Activated T-cell treated with anti-CD3 and anti-CD28 coated beads, Interleukin-2, amount 50 U/mL, for 24 hours (primary cell): Measurements from ENCODE around the gene KIF18B.

ENCODE experiments used
- DNase-seq: peaks from one replicate; pipeline ENCODE4 v3.0.0-alpha.2; 2020
- H3K27ac Mint-ChIP-seq: 2 replicates; pipeline ENCODE4 v1.8.0; 2020; ENCODE audit warnings: mild to moderate bottlenecking, mixed read lengths
- H3K27me3 Mint-ChIP-seq: 2 replicates; pipeline ENCODE4 v1.8.0; 2020; ENCODE audit warnings: mixed read lengths
- H3K36me3 Mint-ChIP-seq: 2 replicates; pipeline ENCODE4 v1.8.0; 2020; ENCODE audit warnings: low read depth, mixed read lengths
- H3K4me1 Mint-ChIP-seq: 2 replicates; pipeline ENCODE4 v1.8.0; 2020; ENCODE audit warnings: low read depth, mixed read lengths
- H3K4me3 Mint-ChIP-seq: 2 replicates; pipeline ENCODE4 v1.8.0; 2020; ENCODE audit warnings: mild to moderate bottlenecking, moderate library complexity, mixed read lengths
- H3K9me3 Mint-ChIP-seq: 2 replicates; pipeline ENCODE4 v1.8.0; 2020; ENCODE audit warnings: mixed read lengths

KIF18B gene

GRCh38 chr17:44902135-44902760 is 45.3 kb downstream of the KIF18B start:
- H3K27ac Mint-ChIP-seq: no peak overlapping the region
- DNase-seq: no peak

GRCh38 chr17:44901411-44901921 is 46.1 kb downstream of the KIF18B start:
- Mint-ChIP-seq H3K9me3 (no peaks in the 10 kb centered on the region), H3K4me3 (no peak overlapping the region), H3K27ac (no peak overlapping the region), H3K36me3 (peaks cover 18% of the 10 kb centered on the region), H3K4me1 (peaks cover 20% of the 10 kb centered on the region), H3K27me3 (peaks cover 5% of the 10 kb centered on the region)
- DNase-seq: no peak

More at GRCh38 chr17:44902135-44902760, 45.3 kb downstream of the KIF18B start:
- H3K4me1 Mint-ChIP-seq: peaks cover 17% of the 10 kb centered on the region
- H3K36me3 Mint-ChIP-seq: peaks cover 15% of the 10 kb centered on the region
- no peaks in the 10 kb centered on the region for H3K9me3 Mint-ChIP-seq
- no peak overlapping the region for H3K4me3 Mint-ChIP-seq
- peaks cover 5% of the 10 kb centered on the region for H3K27me3 Mint-ChIP-seq

- H3K4me3 Mint-ChIP-seq: no peak overlapping the region
- DNase-seq: no peak
Observed at GRCh38 chr17:44900894-44901293, 46.7 kb downstream of the KIF18B start.

GRCh38 chr17:44899074-44899782 is 48.3 kb downstream of the KIF18B start, which contains the start of gene EFTUD2:
EFTUD2 (minus strand) TSS chr17:44899445; CDS start chr17:44894521, 4,924 bp downstream.
- peaks cover 38% of the 10 kb centered on the region for H3K36me3 Mint-ChIP-seq
- peak within 1 kb of the TSS; percentile 100 for H3K27ac Mint-ChIP-seq
- H3K4me1 Mint-ChIP-seq: peaks cover 33% of the 10 kb centered on the region
- H3K27me3 Mint-ChIP-seq: no peaks in the 10 kb centered on the region
- DNase-seq: peak; percentile 98
- no peaks in the 10 kb centered on the region for H3K9me3 Mint-ChIP-seq
- H3K4me3 Mint-ChIP-seq: peak within 1 kb of the TSS; percentile 91

More at GRCh38 chr17:44900894-44901293, 46.7 kb downstream of the KIF18B start:
- H3K27ac Mint-ChIP-seq: no peak overlapping the region
- peaks cover under 1% of the 10 kb centered on the region for H3K27me3 Mint-ChIP-seq
- no peaks in the 10 kb centered on the region for H3K9me3 Mint-ChIP-seq
- peaks cover 23% of the 10 kb centered on the region for H3K36me3 Mint-ChIP-seq
- peaks cover 24% of the 10 kb centered on the region for H3K4me1 Mint-ChIP-seq

GRCh38 chr17:44898768-44899073 is 48.9 kb downstream of the KIF18B start:
- Mint-ChIP-seq H3K36me3 (peaks cover 43% of the 10 kb centered on the region), H3K9me3 (no peaks in the 10 kb centered on the region), H3K4me1 (peaks cover 33% of the 10 kb centered on the region), H3K27me3 (no peaks in the 10 kb centered on the region), H3K4me3 (peak overlapping the region; percentile 91), H3K27ac (peak overlapping the region; percentile 100)
- no peak for DNase-seq

GRCh38 chr17:44894642-44895041 is 52.9 kb downstream of the KIF18B start:
- Mint-ChIP-seq H3K9me3 (no peaks in the 10 kb centered on the region), H3K4me3 (no peak overlapping the region), H3K36me3 (peaks cover 68% of the 10 kb centered on the region), H3K27me3 (no peaks in the 10 kb centered on the region), H3K27ac (no peak overlapping the region), H3K4me1 (peaks cover 40% of the 10 kb centered on the region)
- no peak for DNase-seq

- no peaks in the 10 kb centered on the region for H3K9me3 Mint-ChIP-seq
- DNase-seq: no peak
- H3K4me1 Mint-ChIP-seq: peaks cover 31% of the 10 kb centered on the region
- H3K36me3 Mint-ChIP-seq: peaks cover 54% of the 10 kb centered on the region
- peak overlapping the region; percentile 20 for H3K27ac Mint-ChIP-seq
- H3K27me3 Mint-ChIP-seq: no peaks in the 10 kb centered on the region
- no peak overlapping the region for H3K4me3 Mint-ChIP-seq
Observed at GRCh38 chr17:44892250-44892649, 55.3 kb downstream of the KIF18B start.

- Mint-ChIP-seq H3K27me3 (no peaks in the 10 kb centered on the region), H3K36me3 (peaks cover 58% of the 10 kb centered on the region), H3K4me3 (no peak overlapping the region), H3K9me3 (no peaks in the 10 kb centered on the region), H3K27ac (no peak overlapping the region), H3K4me1 (peaks cover 22% of the 10 kb centered on the region)
- DNase-seq: no peak
Observed at GRCh38 chr17:44889003-44889402, 58.6 kb downstream of the KIF18B start.

- H3K4me1 Mint-ChIP-seq: peaks cover 20% of the 10 kb centered on the region
- DNase-seq: no peak
Observed at GRCh38 chr17:44887971-44888954, 59.3 kb downstream of the KIF18B start.

GRCh38 chr17:44887016-44887415 is 60.6 kb downstream of the KIF18B start:
- no peak overlapping the region for H3K4me3 Mint-ChIP-seq
- no peak overlapping the region for H3K27ac Mint-ChIP-seq
- no peaks in the 10 kb centered on the region for H3K27me3 Mint-ChIP-seq
- no peaks in the 10 kb centered on the region for H3K9me3 Mint-ChIP-seq
- DNase-seq: no peak
- peaks cover 61% of the 10 kb centered on the region for H3K36me3 Mint-ChIP-seq
- peaks cover 18% of the 10 kb centered on the region for H3K4me1 Mint-ChIP-seq

More at GRCh38 chr17:44887971-44888954, 59.3 kb downstream of the KIF18B start:
- no peak overlapping the region for H3K4me3 Mint-ChIP-seq
- no peak overlapping the region for H3K27ac Mint-ChIP-seq
- H3K27me3 Mint-ChIP-seq: no peaks in the 10 kb centered on the region
- H3K9me3 Mint-ChIP-seq: no peaks in the 10 kb centered on the region
- peaks cover 59% of the 10 kb centered on the region for H3K36me3 Mint-ChIP-seq

- no peaks in the 10 kb centered on the region for H3K27me3 Mint-ChIP-seq
- H3K36me3 Mint-ChIP-seq: peaks cover 68% of the 10 kb centered on the region
- DNase-seq: no peak
- peaks cover 8% of the 10 kb centered on the region for H3K4me1 Mint-ChIP-seq
- no peaks in the 10 kb centered on the region for H3K9me3 Mint-ChIP-seq
- no peak overlapping the region for H3K4me3 Mint-ChIP-seq
- no peak overlapping the region for H3K27ac Mint-ChIP-seq
Observed at GRCh38 chr17:44884941-44885340, 62.6 kb downstream of the KIF18B start.

GRCh38 chr17:44881145-44881544 is 66.4 kb downstream of the KIF18B start:
- peaks cover 92% of the 10 kb centered on the region for H3K36me3 Mint-ChIP-seq
- no peaks in the 10 kb centered on the region for H3K9me3 Mint-ChIP-seq
- no peak overlapping the region for H3K27ac Mint-ChIP-seq
- no peaks in the 10 kb centered on the region for H3K4me1 Mint-ChIP-seq
- no peak overlapping the region for H3K4me3 Mint-ChIP-seq
- no peaks in the 10 kb centered on the region for H3K27me3 Mint-ChIP-seq
- no peak for DNase-seq

- H3K4me3 Mint-ChIP-seq: no peak overlapping the region
- no peak for DNase-seq
- H3K4me1 Mint-ChIP-seq: no peaks in the 10 kb centered on the region
- H3K27ac Mint-ChIP-seq: no peak overlapping the region
- H3K9me3 Mint-ChIP-seq: no peaks in the 10 kb centered on the region
- H3K36me3 Mint-ChIP-seq: peaks cover 92% of the 10 kb centered on the region
- no peaks in the 10 kb centered on the region for H3K27me3 Mint-ChIP-seq
Observed at GRCh38 chr17:44880062-44880461, 67.5 kb downstream of the KIF18B start.

- DNase-seq: no peak
- Mint-ChIP-seq H3K27ac (peak overlapping the region; percentile 19), H3K4me3 (no peak overlapping the region), H3K27me3 (no peaks in the 10 kb centered on the region), H3K4me1 (no peaks in the 10 kb centered on the region), H3K36me3 (peaks cover 91% of the 10 kb centered on the region), H3K9me3 (no peaks in the 10 kb centered on the region)
Observed at GRCh38 chr17:44879376-44879775, 68.2 kb downstream of the KIF18B start.
